ENCODE measurements around the gene ZNF33B. TPM values are rescaled to one million over a fixed set of nuclear protein-coding genes. Genes with fewer than 3 reads are reported as not detected.
A peak's percentile ranks its signal among the peaks of the same experiment; 100 is the strongest.
"Not testable (repeated sequence)": the region's sequence is repeated elsewhere in the genome, so short reads cannot be mapped to it uniquely, and the experiment has no call there.

The ZNF33B gene
- polyA plus RNA-seq, 4 donors, result 8.7 to 50.9 (median 16.1) TPM

DNA sequence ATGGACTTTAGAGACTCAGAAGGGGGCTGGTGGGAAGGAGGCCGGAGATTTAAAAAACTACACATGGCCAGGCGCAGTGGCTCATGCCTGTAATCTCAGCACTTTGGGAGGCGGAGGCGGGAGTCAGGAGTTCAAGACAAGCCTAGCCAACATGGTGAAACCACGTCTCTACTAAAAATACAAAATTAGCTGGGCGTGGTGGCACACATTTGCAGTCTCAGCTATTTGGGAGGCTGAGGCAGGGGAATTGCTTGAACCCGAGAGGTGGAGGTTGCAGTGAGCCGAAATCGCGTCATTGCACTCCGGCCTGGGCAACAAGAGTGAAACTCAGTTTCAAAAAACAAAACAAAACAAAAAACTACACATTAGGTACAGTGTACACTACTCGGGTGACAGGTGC, 84.8 kb downstream of the ZNF33B start:
- H3K36me3 ChIP-seq (ENCODE audit: control insufficient read depth in 3 of 3, insufficient read depth in 2 of 3, low read depth in 1 of 3, low read length in 3 of 3); FAIRE-seq; H3K27ac ChIP-seq (ENCODE audit: low read depth in 1 of 3, low read length in 2 of 3); H3K27me3 ChIP-seq (ENCODE audit: control insufficient read depth in 3 of 3, insufficient read depth in 3 of 3, low read length in 3 of 3); H3K4me1 ChIP-seq (ENCODE audit: control insufficient read depth in 3 of 3, insufficient read depth in 2 of 3, low read depth in 1 of 3, low read length in 2 of 3); DNase-seq; H3K9me3 ChIP-seq (ENCODE audit: control insufficient read depth in 2 of 2, insufficient read depth in 1 of 2, low read depth in 1 of 2, low read length in 1 of 2): not testable (repeated sequence)
- 90 to 94% (median 92%) methylated on average over 12 of the region's 12 CpGs for WGBS, 3 donors
- peak overlapping the region in 1 of 3 donors; percentile 72 for H3K4me3 ChIP-seq (ENCODE audit: low read depth in 1 of 3, low read length in 3 of 3)

- WGBS, 3 donors, result 3 to 5% (median 4%) methylated on average over 14 of the region's 14 CpGs
Observed at GRCh38 chr10:42553064-42553407, 85.3 kb downstream of the ZNF33B start.

GRCh38 chr10:42552188-42553063, 85.9 kb downstream of the ZNF33B start:
- DNase-seq, result peak; percentile 98 to 99
- peaks cover 0 to 3% (median 0%) of the 10 kb centered on the region in 3 donors for H3K4me1 ChIP-seq (ENCODE audit: control insufficient read depth in 3 of 3, insufficient read depth in 2 of 3, low read depth in 1 of 3, low read length in 2 of 3)
- H3K27me3 ChIP-seq (ENCODE audit: control insufficient read depth in 3 of 3, insufficient read depth in 3 of 3, low read length in 3 of 3), result no peaks in the 10 kb centered on the region
- FAIRE-seq, result peak; percentile 64
- H3K27ac ChIP-seq (ENCODE audit: low read depth in 1 of 3, low read length in 2 of 3), result peak overlapping the region; percentile 39 to 86 (median 58)
- peak overlapping the region; percentile 63 to 74 (median 72) for H3K4me3 ChIP-seq (ENCODE audit: low read depth in 1 of 3, low read length in 3 of 3)
- WGBS, 3 donors, result 0 to 1% (median 1%) methylated on average over 58 to 61 of the region's 61 CpGs
- H3K9me3 ChIP-seq (ENCODE audit: control insufficient read depth in 2 of 2, insufficient read depth in 1 of 2, low read depth in 1 of 2, low read length in 1 of 2), result no peaks in the 10 kb centered on the region
- no peaks in the 10 kb centered on the region for H3K36me3 ChIP-seq (ENCODE audit: control insufficient read depth in 3 of 3, insufficient read depth in 2 of 3, low read depth in 1 of 3, low read length in 3 of 3)

More at GRCh38 chr10:42553064-42553407, 85.3 kb downstream of the ZNF33B start:
- Histone ChIP-seq H3K27me3 (ENCODE audit: control insufficient read depth in 3 of 3, insufficient read depth in 3 of 3, low read length in 3 of 3) (no peaks in the 10 kb centered on the region), H3K9me3 (ENCODE audit: control insufficient read depth in 2 of 2, insufficient read depth in 1 of 2, low read depth in 1 of 2, low read length in 1 of 2) (no peaks in the 10 kb centered on the region), H3K4me1 (ENCODE audit: control insufficient read depth in 3 of 3, insufficient read depth in 2 of 3, low read depth in 1 of 3, low read length in 2 of 3) (peaks cover 0 to 3% (median 0%) of the 10 kb centered on the region in 3 donors), H3K4me3 (ENCODE audit: low read depth in 1 of 3, low read length in 3 of 3) (peak overlapping the region; percentile 33 to 74 (median 72)), H3K36me3 (ENCODE audit: control insufficient read depth in 3 of 3, insufficient read depth in 2 of 3, low read depth in 1 of 3, low read length in 3 of 3) (no peaks in the 10 kb centered on the region), H3K27ac (ENCODE audit: low read depth in 1 of 3, low read length in 2 of 3) (no peak overlapping the region)
- FAIRE-seq, result no peak
- DNase-seq, result no peak

GRCh38 chr10:42551582-42552187, 86.7 kb downstream of the ZNF33B start:
- DNase-seq (peak in 1 of 2 donors; percentile 10), FAIRE-seq (no peak)
- Histone ChIP-seq H3K4me3 (ENCODE audit: low read depth in 1 of 3, low read length in 3 of 3) (peak overlapping the region; percentile 63 to 74 (median 72)), H3K27me3 (ENCODE audit: control insufficient read depth in 3 of 3, insufficient read depth in 3 of 3, low read length in 3 of 3) (no peaks in the 10 kb centered on the region), H3K9me3 (ENCODE audit: control insufficient read depth in 2 of 2, insufficient read depth in 1 of 2, low read depth in 1 of 2, low read length in 1 of 2) (no peaks in the 10 kb centered on the region), H3K27ac (ENCODE audit: low read depth in 1 of 3, low read length in 2 of 3) (no peak overlapping the region), H3K4me1 (ENCODE audit: control insufficient read depth in 3 of 3, insufficient read depth in 2 of 3, low read depth in 1 of 3, low read length in 2 of 3) (peaks cover 0 to 3% (median 0%) of the 10 kb centered on the region in 3 donors), H3K36me3 (ENCODE audit: control insufficient read depth in 3 of 3, insufficient read depth in 2 of 3, low read depth in 1 of 3, low read length in 3 of 3) (no peaks in the 10 kb centered on the region)
- WGBS, 3 donors, result 51 to 53% (median 52%) methylated on average over 24 of the region's 24 CpGs

DNA sequence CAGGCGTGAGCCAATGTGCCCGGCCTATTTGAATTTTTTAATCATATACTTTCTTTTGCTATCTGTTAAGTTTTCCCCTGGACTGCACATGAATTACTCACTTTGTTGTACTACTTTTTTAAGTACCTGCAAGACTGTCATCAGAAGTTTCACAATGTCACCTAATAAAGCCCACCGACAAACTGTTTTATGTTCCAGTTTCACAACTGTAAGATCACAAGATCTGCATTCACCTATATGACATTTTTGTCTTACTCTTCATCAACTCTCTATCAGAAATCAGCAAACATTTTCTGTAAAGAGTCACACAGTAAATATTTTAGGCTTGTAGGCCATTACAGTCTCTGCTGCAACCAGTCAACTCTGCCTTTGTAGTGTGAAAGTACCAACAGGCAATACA, 88.5 kb downstream of the ZNF33B start:
- Histone ChIP-seq H3K27ac (ENCODE audit: low read depth in 1 of 3, low read length in 2 of 3) (no peak overlapping the region), H3K36me3 (ENCODE audit: control insufficient read depth in 3 of 3, insufficient read depth in 2 of 3, low read depth in 1 of 3, low read length in 3 of 3) (no peaks in the 10 kb centered on the region), H3K4me3 (ENCODE audit: low read depth in 1 of 3, low read length in 3 of 3) (no peak overlapping the region), H3K9me3 (ENCODE audit: control insufficient read depth in 2 of 2, insufficient read depth in 1 of 2, low read depth in 1 of 2, low read length in 1 of 2) (no peaks in the 10 kb centered on the region), H3K4me1 (ENCODE audit: control insufficient read depth in 3 of 3, insufficient read depth in 2 of 3, low read depth in 1 of 3, low read length in 2 of 3) (peaks cover 0 to 3% (median 0%) of the 10 kb centered on the region in 3 donors), H3K27me3 (ENCODE audit: control insufficient read depth in 3 of 3, insufficient read depth in 3 of 3, low read length in 3 of 3) (no peaks in the 10 kb centered on the region)
- DNase-seq (no peak), FAIRE-seq (no peak)
- whole genome bisulfite sequencing, 3 donors, result 94 to 99% (median 98%) methylated on average over 3 of the region's 3 CpGs

DNA sequence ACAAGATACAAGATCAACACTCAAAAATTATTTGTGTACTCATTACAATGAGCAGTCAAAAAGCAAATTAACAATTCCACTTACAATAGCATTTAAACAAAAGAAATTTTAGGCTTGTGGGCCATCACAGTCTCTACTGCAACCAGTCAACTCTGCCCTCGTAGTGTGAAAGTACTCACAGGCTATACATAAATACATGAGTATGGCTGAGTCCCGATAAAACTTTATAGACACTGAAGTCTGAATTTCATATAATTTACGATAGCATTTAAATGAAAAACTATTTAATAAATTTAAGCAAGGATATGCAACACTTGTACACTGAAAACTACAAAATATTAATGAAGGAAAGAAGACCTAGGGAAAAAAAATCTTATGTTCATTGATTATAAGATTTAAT, 90.1 kb downstream of the ZNF33B start:
- Histone ChIP-seq H3K4me1 (ENCODE audit: control insufficient read depth in 3 of 3, insufficient read depth in 2 of 3, low read depth in 1 of 3, low read length in 2 of 3) (peaks cover 0 to 3% (median 0%) of the 10 kb centered on the region in 3 donors), H3K9me3 (ENCODE audit: control insufficient read depth in 2 of 2, insufficient read depth in 1 of 2, low read depth in 1 of 2, low read length in 1 of 2) (peaks cover 0 to 3% of the 10 kb centered on the region in 2 donors), H3K27ac (ENCODE audit: low read depth in 1 of 3, low read length in 2 of 3) (no peak overlapping the region), H3K27me3 (ENCODE audit: control insufficient read depth in 3 of 3, insufficient read depth in 3 of 3, low read length in 3 of 3) (no peaks in the 10 kb centered on the region), H3K36me3 (ENCODE audit: control insufficient read depth in 3 of 3, insufficient read depth in 2 of 3, low read depth in 1 of 3, low read length in 3 of 3) (no peaks in the 10 kb centered on the region), H3K4me3 (ENCODE audit: low read depth in 1 of 3, low read length in 3 of 3) (no peak overlapping the region)
- no peak for FAIRE-seq
- DNase-seq, result no peak
- 93 to 99% (median 96%) methylated on average over 3 of the region's 3 CpGs for WGBS, 3 donors

DNA sequence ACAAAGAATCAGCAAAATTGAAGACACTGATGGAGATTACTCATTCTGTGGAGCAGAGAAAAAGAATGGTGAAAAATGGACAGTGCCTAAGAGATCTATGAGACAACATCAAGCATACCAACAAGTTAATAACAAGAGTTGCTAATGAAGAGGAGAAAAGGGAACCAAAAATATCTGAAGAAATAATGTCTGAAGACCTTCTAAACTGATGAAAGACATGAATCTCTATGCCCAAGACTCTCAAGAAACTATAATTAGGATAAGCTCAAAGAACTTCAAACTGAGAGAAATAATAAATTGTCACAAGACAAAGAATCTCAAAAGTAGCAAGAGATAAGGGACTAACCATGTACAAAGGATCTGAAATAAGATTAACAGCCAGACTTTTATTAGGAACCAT, 93.4 kb downstream of the ZNF33B start:
- FAIRE-seq (no peak), DNase-seq (no peak)
- Histone ChIP-seq H3K9me3 (ENCODE audit: control insufficient read depth in 2 of 2, insufficient read depth in 1 of 2, low read depth in 1 of 2, low read length in 1 of 2) (peaks cover 0 to 4% of the 10 kb centered on the region in 2 donors), H3K27me3 (ENCODE audit: control insufficient read depth in 3 of 3, insufficient read depth in 3 of 3, low read length in 3 of 3) (no peaks in the 10 kb centered on the region), H3K36me3 (ENCODE audit: control insufficient read depth in 3 of 3, insufficient read depth in 2 of 3, low read depth in 1 of 3, low read length in 3 of 3) (no peaks in the 10 kb centered on the region), H3K27ac (ENCODE audit: low read depth in 1 of 3, low read length in 2 of 3) (no peak overlapping the region), H3K4me1 (ENCODE audit: control insufficient read depth in 3 of 3, insufficient read depth in 2 of 3, low read depth in 1 of 3, low read length in 2 of 3) (no peaks in the 10 kb centered on the region), H3K4me3 (ENCODE audit: low read depth in 1 of 3, low read length in 3 of 3) (no peak overlapping the region)

DNA sequence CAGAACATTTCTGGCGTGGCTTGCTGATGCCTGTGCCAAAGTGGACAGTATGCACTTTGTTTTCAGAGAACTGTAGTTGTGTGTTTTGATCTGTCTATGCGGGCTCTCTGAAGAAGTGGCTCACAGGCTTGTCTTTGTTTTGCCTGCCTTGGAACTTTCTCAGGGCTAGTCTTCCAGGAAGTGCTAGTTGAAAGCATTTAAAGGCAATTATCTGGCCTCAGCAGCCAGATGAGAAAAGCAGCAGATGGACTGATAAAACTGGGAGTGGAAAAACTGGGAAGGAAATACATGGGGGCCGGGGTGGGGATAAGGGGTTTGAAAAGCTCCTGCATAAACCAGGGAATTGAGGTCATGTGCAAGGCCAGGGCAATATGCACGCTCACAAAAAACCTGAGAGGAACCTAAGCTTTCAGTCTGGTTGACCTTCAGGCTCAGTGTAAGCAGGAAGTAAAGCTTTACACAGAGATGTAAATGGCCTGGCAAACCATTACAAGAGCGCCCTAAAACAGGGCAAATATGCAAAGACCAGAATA, 94.5 kb downstream of the ZNF33B start:
- WGBS, 3 donors, result 88 to 95% (median 92%) methylated on average over 5 of the region's 5 CpGs
- Histone ChIP-seq H3K4me1 (ENCODE audit: control insufficient read depth in 3 of 3, insufficient read depth in 2 of 3, low read depth in 1 of 3, low read length in 2 of 3) (no peaks in the 10 kb centered on the region), H3K36me3 (ENCODE audit: control insufficient read depth in 3 of 3, insufficient read depth in 2 of 3, low read depth in 1 of 3, low read length in 3 of 3) (peaks cover 0 to 10% (median 0%) of the 10 kb centered on the region in 3 donors), H3K27ac (ENCODE audit: low read depth in 1 of 3, low read length in 2 of 3) (no peak overlapping the region), H3K4me3 (ENCODE audit: low read depth in 1 of 3, low read length in 3 of 3) (no peak overlapping the region), H3K9me3 (ENCODE audit: control insufficient read depth in 2 of 2, insufficient read depth in 1 of 2, low read depth in 1 of 2, low read length in 1 of 2) (peaks cover 0 to 13% of the 10 kb centered on the region in 2 donors), H3K27me3 (ENCODE audit: control insufficient read depth in 3 of 3, insufficient read depth in 3 of 3, low read length in 3 of 3) (no peaks in the 10 kb centered on the region)
- FAIRE-seq (no peak), DNase-seq (no peak)

Data from small intestine (tissue), 7 donors.